Measurements from ENCODE around the gene DNAH5. TPM values are rescaled to one million over a fixed set of nuclear protein-coding genes. Genes with fewer than 3 reads are reported as not detected.

DNAH5 gene
- total RNA-seq, 1 experiment from 2014 or later: 0.75 TPM

Other genes with a start within 250 kb of the DNAH5 start
- gene TRIO, start 198.7 kb upstream of the DNAH5 start, total RNA-seq (2014; rRNA removed): 168 and 195 TPM in 2 replicates